Effector memory CD4-positive, alpha-beta T cell (primary cell): ENCODE results near the gene HNF1B.

Experiments
- DNase-seq, 3 donors: peaks; one replicate each; pipeline ENCODE4 v3.0.0-alpha.2; 2020
- H3K27ac ChIP-seq: 2 replicates; pipeline ENCODE4 v1.7.0; 2013; ENCODE audit warnings: mild to moderate bottlenecking, low read length, moderate library complexity; ENCODE audit not compliant: insufficient read depth, poor library complexity, severe bottlenecking
- H3K27me3 ChIP-seq: replicated peaks from 2 replicates; pipeline ENCODE4 v1.7.0; 2013; ENCODE audit warnings: mild to moderate bottlenecking, low read length; ENCODE audit not compliant: insufficient read depth, control insufficient read depth, poor library complexity, severe bottlenecking
- H3K36me3 ChIP-seq: 2 replicates; pipeline ENCODE4 v1.7.0; 2013; ENCODE audit warnings: mild to moderate bottlenecking, low read length, moderate library complexity; ENCODE audit not compliant: control insufficient read depth, insufficient read depth
- H3K4me1 ChIP-seq: 2 replicates; pipeline ENCODE4 v1.7.0; 2013; ENCODE audit warnings: low read length, mild to moderate bottlenecking; ENCODE audit not compliant: control insufficient read depth, insufficient read depth, poor library complexity, severe bottlenecking
- H3K4me3 ChIP-seq: 2 replicates; pipeline ENCODE4 v1.7.0; 2013; ENCODE audit warnings: low read length, low read depth, mild to moderate bottlenecking; ENCODE audit not compliant: insufficient read depth, poor library complexity, severe bottlenecking
- H3K9me3 ChIP-seq: 2 replicates; pipeline ENCODE4 v1.7.0; 2013; ENCODE audit warnings: mild to moderate bottlenecking, low read length, moderate library complexity; ENCODE audit not compliant: control insufficient read depth

Gene HNF1B

DNA sequence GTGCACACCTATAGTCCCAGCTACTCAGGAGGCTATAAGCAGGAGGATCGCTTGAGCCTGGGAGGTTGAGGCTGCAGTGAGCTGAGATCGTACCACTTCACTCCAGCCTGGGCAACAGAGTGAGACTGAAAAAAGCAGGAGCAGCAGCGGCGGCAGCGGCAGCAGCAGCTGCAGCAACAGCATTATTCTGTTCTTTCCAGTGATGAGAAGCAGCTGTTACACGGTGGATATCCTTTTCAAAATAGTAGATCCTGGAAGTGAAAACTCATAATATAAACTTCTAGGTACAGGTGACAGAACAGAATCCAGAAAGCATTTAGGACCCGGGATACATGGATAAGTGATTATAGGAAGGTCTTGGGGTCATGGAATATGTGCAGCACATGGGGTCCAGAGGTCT, 17.8 kb upstream of the HNF1B start:
- Histone ChIP-seq H3K4me1 (no peaks in the 10 kb centered on the region), H3K27me3 (peaks cover 4% of the 10 kb centered on the region), H3K27ac (no peak overlapping the region), H3K36me3 (no peaks in the 10 kb centered on the region), H3K9me3 (no peaks in the 10 kb centered on the region), H3K4me3 (no peak overlapping the region)
- DNase-seq, result no peak

DNA sequence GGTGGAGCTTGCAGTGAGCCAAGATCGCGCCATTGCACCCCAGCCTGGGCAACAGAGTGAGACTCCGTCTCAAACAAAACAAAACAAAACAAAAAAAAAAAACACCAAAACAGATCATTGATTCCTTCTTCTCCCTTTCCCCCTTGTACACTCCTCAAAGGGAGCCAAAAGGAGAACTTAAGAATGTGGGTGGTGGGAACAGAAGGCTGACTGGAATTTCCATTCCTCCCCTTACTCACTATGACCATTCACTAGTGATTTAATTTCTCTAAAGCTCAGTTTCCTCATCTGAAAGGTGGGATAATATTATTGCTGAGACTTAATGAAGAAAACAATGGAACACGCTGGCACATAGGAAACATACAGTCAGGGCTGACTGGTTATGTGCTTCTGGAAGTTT, 17.1 kb upstream of the HNF1B start:
- Histone ChIP-seq H3K36me3 (no peaks in the 10 kb centered on the region), H3K9me3 (no peaks in the 10 kb centered on the region), H3K4me1 (no peaks in the 10 kb centered on the region), H3K27me3 (peaks cover 4% of the 10 kb centered on the region), H3K4me3 (no peak overlapping the region), H3K27ac (no peak overlapping the region)
- no peak for DNase-seq

DNA sequence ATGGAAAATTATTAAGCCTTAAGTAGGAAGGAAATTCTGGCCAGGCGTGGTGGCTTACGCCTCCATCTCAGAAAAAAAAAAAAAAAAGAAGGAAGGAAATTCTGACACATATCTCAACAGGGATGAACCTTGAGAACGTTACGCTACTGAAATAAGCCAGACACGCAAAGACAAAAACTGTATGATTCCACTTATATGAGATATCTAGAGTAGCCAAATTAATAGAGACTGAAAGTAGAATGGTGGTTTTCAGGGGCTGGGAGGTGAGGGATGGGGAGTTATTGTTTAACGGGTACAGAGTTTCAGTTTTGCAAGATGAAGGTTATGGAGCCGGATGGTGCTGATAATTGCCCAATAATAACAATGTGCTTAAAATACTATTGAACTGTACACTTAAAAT, 16.2 kb upstream of the HNF1B start:
- no peak for DNase-seq
- no peaks in the 10 kb centered on the region for H3K4me1 ChIP-seq
- no peaks in the 10 kb centered on the region for H3K36me3 ChIP-seq
- H3K27ac ChIP-seq, result no peak overlapping the region
- no peak overlapping the region for H3K4me3 ChIP-seq
- peaks cover 4% of the 10 kb centered on the region for H3K27me3 ChIP-seq
- no peaks in the 10 kb centered on the region for H3K9me3 ChIP-seq

DNA sequence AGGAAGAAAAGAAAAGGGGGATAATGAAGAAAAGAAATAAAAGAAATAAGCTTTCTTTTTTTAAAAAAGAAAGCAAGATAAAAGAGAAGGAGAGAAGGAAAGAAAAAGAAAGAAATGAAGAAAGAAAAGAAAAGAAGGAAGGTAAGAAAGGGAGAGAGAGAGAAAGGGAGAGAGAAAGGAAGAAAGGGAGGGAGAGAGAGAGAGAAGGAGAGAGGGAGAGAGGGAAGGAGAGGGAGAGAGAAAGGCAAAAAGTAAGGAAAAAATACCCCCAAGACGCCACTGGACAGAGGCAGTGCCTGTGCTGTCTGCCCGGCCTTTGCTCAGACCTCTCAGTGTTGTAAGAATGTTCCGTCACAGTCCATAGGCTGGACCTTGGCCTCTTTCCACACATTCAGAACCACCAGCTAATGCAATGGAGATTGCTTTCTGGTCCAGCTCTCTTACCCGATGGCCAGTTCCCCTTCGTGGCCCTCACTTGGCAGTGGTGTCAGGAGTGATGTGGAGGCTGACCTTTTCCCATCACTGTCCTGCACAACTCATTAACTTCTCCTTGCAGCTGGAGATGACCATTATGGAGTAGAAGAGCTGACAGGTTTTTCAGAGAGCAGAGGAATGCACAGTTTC, 14.3 kb upstream of the HNF1B start:
- no peaks in the 10 kb centered on the region for H3K9me3 ChIP-seq
- no peaks in the 10 kb centered on the region for H3K36me3 ChIP-seq
- no peak for DNase-seq

DNA sequence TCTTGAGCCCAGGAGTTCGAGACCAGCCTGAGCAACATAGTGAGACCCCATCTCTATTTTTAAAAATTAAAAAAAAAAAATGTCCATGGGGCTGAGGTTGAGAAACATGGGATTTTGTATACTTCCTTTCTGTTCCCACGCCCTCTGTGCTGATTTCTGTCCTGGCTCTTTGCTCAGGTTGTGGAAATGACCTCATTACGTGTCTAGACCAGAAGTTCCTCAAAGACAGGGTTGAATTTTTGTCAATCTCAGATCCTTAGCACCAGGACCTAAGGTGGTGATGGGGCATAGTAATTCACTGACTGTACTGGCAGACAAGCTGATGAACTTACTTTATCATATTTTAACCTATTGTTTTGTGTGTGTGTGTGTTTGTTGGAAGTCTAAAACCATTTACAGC, 11.2 kb upstream of the HNF1B start:
- no peaks in the 10 kb centered on the region for H3K9me3 ChIP-seq
- DNase-seq, result no peak
- no peaks in the 10 kb centered on the region for H3K36me3 ChIP-seq
- no peak overlapping the region for H3K27ac ChIP-seq
- H3K4me1 ChIP-seq, result no peaks in the 10 kb centered on the region
- no peaks in the 10 kb centered on the region for H3K27me3 ChIP-seq
- no peak overlapping the region for H3K4me3 ChIP-seq

More for the DNA sequence above, 14.3 kb upstream of the HNF1B start:
- Histone ChIP-seq H3K4me3 (no peak overlapping the region), H3K27ac (no peak overlapping the region), H3K27me3 (peaks cover 4% of the 10 kb centered on the region), H3K4me1 (no peaks in the 10 kb centered on the region)

DNA sequence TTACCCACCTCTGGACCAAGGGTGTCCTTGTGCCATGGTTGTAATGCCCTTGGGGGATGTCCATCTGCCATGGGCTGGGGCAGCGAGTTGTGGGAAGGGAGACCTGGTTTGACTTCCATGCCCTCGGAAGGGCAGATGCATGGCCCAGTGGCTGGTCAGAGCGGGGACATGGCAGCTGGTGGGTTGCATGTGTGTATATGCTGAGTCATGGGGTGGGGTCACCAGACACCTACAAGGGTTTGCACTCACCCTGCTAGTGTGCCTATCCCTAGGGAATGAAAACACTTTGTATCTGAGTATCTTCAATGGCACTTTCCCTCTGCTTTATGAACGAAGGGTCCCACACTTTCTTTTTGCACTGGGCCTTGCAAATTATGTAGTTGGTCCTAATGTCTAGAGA, 10.6 kb upstream of the HNF1B start:
- no peak for DNase-seq
- Histone ChIP-seq H3K9me3 (no peaks in the 10 kb centered on the region), H3K36me3 (no peaks in the 10 kb centered on the region), H3K27me3 (no peaks in the 10 kb centered on the region), H3K4me3 (no peak overlapping the region), H3K27ac (no peak overlapping the region), H3K4me1 (no peaks in the 10 kb centered on the region)

DNA sequence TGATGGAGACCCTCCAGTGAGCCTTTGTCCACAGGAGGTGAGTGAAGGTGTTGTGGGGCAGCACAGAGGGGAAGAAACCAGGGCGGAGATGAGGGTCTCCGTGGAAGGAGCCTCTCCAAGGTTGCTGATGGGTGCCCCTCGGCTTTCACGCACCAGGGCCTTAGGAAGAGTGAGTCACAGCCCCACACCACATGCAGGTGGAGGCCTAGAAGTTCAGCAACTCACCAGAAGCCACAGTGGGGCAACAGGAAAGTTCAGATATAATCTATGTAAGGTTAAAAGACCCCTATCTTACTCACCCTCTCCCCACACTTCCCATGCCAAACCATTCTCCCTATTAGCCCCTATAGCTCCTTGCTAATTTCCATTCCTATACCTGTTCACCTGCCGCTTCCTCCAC, 9.5 kb upstream of the HNF1B start:
- no peak overlapping the region for H3K4me3 ChIP-seq
- no peaks in the 10 kb centered on the region for H3K4me1 ChIP-seq
- no peaks in the 10 kb centered on the region for H3K27me3 ChIP-seq
- DNase-seq, result no peak
- no peaks in the 10 kb centered on the region for H3K9me3 ChIP-seq
- no peak overlapping the region for H3K27ac ChIP-seq
- H3K36me3 ChIP-seq, result no peaks in the 10 kb centered on the region

DNA sequence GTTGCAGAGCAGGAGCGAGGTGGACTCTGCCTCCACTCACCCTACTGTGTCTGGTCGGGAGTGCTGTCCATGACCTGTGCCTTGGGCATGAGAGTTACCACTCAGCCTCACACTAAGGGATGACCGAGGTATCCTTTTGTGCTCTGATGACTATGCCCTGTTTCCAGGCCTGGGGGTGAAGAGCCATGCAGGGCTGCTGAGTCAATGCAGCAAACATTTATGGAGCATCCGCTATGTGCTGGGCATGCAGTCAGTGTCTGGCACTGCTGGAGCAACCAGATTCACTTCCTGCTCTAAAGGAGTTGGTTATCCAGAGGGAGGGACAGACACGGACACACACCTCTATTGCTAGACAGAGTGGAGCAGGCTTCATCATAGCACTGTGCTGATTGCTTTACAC, 7.6 kb upstream of the HNF1B start:
- no peaks in the 10 kb centered on the region for H3K36me3 ChIP-seq
- DNase-seq, result no peak
- no peaks in the 10 kb centered on the region for H3K9me3 ChIP-seq
- H3K4me3 ChIP-seq, result no peak overlapping the region
- no peak overlapping the region for H3K27ac ChIP-seq
- H3K27me3 ChIP-seq, result peaks cover 4% of the 10 kb centered on the region
- no peaks in the 10 kb centered on the region for H3K4me1 ChIP-seq

DNA sequence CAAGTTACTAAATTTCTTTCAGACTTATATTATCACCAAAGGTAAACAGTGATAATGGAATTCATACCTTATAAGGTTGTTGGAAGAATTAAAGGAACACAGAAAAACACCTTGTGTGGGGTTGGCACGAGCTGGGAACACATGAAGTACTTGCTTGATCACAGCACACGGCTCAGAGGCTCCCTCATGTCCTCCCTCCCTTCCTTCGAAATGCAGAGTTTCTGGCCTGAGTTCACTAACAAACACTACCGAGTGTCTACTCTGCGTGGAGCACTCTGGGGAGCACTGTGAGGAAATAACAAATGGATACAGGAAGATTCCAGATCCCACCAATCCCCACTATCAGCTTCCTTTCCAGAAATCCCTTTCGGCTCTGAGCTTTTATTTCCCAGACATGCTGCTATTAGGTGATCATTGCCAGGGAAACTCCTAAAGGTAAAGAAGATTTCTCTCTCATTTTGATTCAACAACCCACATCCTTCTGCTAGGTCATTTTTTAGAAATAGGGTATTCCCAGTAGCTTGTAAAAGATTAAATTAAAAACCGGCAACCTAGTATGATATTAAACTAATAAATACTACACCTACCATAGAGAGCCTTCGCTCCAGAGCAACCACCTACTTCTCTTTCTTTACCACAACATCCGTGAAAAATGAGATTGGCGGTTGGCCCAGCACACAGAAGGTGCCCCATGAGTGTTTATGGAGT, 6.1 kb upstream of the HNF1B start:
- peaks cover 8% of the 10 kb centered on the region for H3K27me3 ChIP-seq

DNA sequence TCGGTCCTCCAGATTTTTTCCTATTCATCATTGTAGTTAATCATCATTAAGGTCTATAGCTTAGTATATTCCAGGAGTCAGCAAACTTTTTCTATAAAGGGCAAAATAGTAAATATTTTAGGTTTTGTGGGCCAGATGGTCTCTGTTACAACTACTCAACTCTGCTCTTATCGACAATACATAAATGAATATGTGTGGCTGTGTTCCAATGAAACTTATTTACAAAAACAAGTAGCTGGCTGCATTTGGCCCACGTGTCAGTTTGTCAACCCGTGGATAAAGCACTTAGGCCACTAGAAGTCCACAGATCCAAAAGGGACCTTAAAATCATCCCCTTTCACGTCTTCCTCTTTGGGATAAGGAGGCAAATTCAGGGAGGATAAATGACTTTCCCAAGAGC, 5.4 kb upstream of the HNF1B start:
- Histone ChIP-seq H3K9me3 (no peaks in the 10 kb centered on the region), H3K4me1 (peaks cover 3% of the 10 kb centered on the region), H3K4me3 (no peak overlapping the region), H3K27ac (no peak overlapping the region), H3K36me3 (no peaks in the 10 kb centered on the region), H3K27me3 (peaks cover 12% of the 10 kb centered on the region)
- no peak for DNase-seq

More for the DNA sequence above, 6.1 kb upstream of the HNF1B start:
- Histone ChIP-seq H3K36me3 (no peaks in the 10 kb centered on the region), H3K27ac (no peak overlapping the region), H3K9me3 (no peaks in the 10 kb centered on the region), H3K4me3 (no peak overlapping the region), H3K4me1 (no peaks in the 10 kb centered on the region)
- DNase-seq, result no peak
